Superior temporal gyrus (tissue), 1 donor: Measurements from ENCODE around the gene SUOX.
"Not testable (repeated sequence)": the region's sequence is repeated elsewhere in the genome, so short reads cannot be mapped to it uniquely, and the experiment has no call there.

ENCODE experiments used
- DNase-seq: peaks from one replicate; pipeline ENCODE4 v3.0.0-alpha.2; 2016; ENCODE audit errors: extremely low spot score

The SUOX gene

GRCh38 chr12:55996715-55997534, at the start of gene SUOX:
TSS of gene SUOX (plus strand) at chr12:55997276. CDS start at chr12:56002222, 4,946 bp downstream.
- peak; percentile 98 for DNase-seq

- DNase-seq, result no peak
Measured at GRCh38 chr12:55955344-55955743, 41.7 kb upstream of the SUOX start.

- DNase-seq, result no peak
Measured at GRCh38 chr12:55955800-55956508, 41.1 kb upstream of the SUOX start.

- no peak for DNase-seq
Measured at GRCh38 chr12:55957106-55957859, 39.8 kb upstream of the SUOX start.

GRCh38 chr12:55963760-55964159, 33.3 kb upstream of the SUOX start:
- DNase-seq, result no peak

GRCh38 chr12:55965240-55965639, 31.8 kb upstream of the SUOX start:
- no peak for DNase-seq

- no peak for DNase-seq
Measured at GRCh38 chr12:55965941-55966407, 31.1 kb upstream of the SUOX start, which contains the start of gene PMEL. TSS of gene PMEL (minus strand) at chr12:55966042. CDS start at chr12:55966011, 31 bp downstream.

- DNase-seq, result peak; percentile 83
Measured at GRCh38 chr12:55966408-55967281, 30.4 kb upstream of the SUOX start, which contains the start of gene CDK2. TSS of gene CDK2 (plus strand) at chr12:55966830. CDS start at chr12:55967009, 179 bp downstream.

- DNase-seq, result no peak
Measured at GRCh38 chr12:55969356-55969755, 27.7 kb upstream of the SUOX start.

GRCh38 chr12:55970775-55971174, 26.3 kb upstream of the SUOX start:
- no peak for DNase-seq

GRCh38 chr12:55972042-55972441, 25.0 kb upstream of the SUOX start:
- no peak for DNase-seq

GRCh38 chr12:55972456-55972855, 24.6 kb upstream of the SUOX start:
- DNase-seq, result no peak

GRCh38 chr12:55972911-55973598, 24.0 kb upstream of the SUOX start:
- DNase-seq, result no peak

GRCh38 chr12:55973599-55974307, 23.3 kb upstream of the SUOX start, which contains the start of gene RAB5B:
TSS of gene RAB5B (plus strand) at chr12:55974078. CDS start at chr12:55986961, 12,883 bp downstream.
- peak; percentile 100 for DNase-seq

GRCh38 chr12:55974308-55974730, 22.8 kb upstream of the SUOX start:
- no peak for DNase-seq

GRCh38 chr12:55978393-55978792, 18.7 kb upstream of the SUOX start:
- no peak for DNase-seq

- DNase-seq, result no peak
Measured at GRCh38 chr12:55979069-55979468, 18.0 kb upstream of the SUOX start.

GRCh38 chr12:55981882-55982281, 15.2 kb upstream of the SUOX start:
- not testable (repeated sequence) for DNase-seq

- DNase-seq, result no peak
Measured at GRCh38 chr12:55982319-55982936, 14.6 kb upstream of the SUOX start.
